Measurements from ENCODE around the gene GPR63.

DNA sequence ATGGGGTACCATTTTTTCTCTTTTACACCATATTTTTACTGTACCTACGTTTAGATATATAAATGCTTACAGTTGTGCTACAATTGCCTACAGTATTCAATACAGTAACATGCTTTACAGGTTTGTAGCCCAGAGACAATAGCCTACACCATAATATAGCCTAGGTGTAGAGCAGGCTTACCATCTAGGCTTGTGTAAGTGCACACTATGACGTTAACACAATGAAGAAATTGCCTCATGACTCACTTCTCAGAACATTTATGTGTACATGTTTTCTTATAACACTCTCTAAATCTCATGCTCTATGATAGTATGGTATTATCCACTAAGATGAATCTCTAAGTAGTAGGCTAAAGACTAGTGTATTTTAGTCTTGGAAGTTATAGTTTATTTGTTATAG lies 13.5 kb downstream of the GPR63 start:
- TF ChIP-seq, protein P1, sequence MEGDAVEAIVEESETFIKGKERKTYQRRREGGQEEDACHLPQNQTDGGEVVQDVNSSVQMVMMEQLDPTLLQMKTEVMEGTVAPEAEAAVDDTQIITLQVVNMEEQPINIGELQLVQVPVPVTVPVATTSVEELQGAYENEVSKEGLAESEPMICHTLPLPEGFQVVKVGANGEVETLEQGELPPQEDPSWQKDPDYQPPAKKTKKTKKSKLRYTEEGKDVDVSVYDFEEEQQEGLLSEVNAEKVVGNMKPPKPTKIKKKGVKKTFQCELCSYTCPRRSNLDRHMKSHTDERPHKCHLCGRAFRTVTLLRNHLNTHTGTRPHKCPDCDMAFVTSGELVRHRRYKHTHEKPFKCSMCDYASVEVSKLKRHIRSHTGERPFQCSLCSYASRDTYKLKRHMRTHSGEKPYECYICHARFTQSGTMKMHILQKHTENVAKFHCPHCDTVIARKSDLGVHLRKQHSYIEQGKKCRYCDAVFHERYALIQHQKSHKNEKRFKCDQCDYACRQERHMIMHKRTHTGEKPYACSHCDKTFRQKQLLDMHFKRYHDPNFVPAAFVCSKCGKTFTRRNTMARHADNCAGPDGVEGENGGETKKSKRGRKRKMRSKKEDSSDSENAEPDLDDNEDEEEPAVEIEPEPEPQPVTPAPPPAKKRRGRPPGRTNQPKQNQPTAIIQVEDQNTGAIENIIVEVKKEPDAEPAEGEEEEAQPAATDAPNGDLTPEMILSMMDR (IDR thresholded peaks at IDR 0.05) = no peak
- TF ChIP-seq POLR2A (IDR thresholded peaks at IDR 0.05) (no peak), EP300 (IDR thresholded peaks at IDR 0.05) (no peak), POLR2AphosphoS5 (IDR thresholded peaks at IDR 0.05) (no peak)
